Brain microvascular endothelial cell (primary cell): Measurements from ENCODE around the gene ASAP3.

Source experiments
- DNase-seq: peaks from one replicate; pipeline ENCODE4 v3.0.0-alpha.2; 2020
- H3K27ac ChIP-seq: fragments of 250-450 bp; sonication (Bioruptor Pico); 2 replicates; pipeline ENCODE4 v1.5.1; 2020; ENCODE audit warnings: mild to moderate bottlenecking, moderate library complexity
- H3K27me3 ChIP-seq: fragments of 250-450 bp; sonication (Bioruptor Pico); replicated peaks from 2 replicates; pipeline ENCODE4 v1.5.1; 2020; ENCODE audit warnings: mild to moderate bottlenecking
- H3K36me3 ChIP-seq: fragments of 250-450 bp; sonication (Bioruptor Pico); replicated peaks from 2 replicates; pipeline ENCODE4 v1.5.1; 2020; ENCODE audit warnings: mild to moderate bottlenecking
- H3K4me3 ChIP-seq: 2 replicates; pipeline ENCODE4 v1.5.1; 2011; ENCODE audit warnings: low read depth, mild to moderate bottlenecking, control low read depth, low read length, moderate library complexity
- CTCF ChIP-seq: IDR thresholded peaks from 2 replicates; pipeline ENCODE4 v1.5.1; 2011; ENCODE audit warnings: low read depth, mild to moderate bottlenecking, moderate library complexity, low read length, control low read depth, inconsistent platforms; ENCODE audit errors: missing control alignments
- in situ Hi-C: cut with HindIII; loops from 2 replicates; pipeline ENCODE4 v1.10.0; 2017; ENCODE audit warnings: low sequenced_read_pairs, low pct_ligation_motif_present

ASAP3 gene

GRCh38 chr1:23483321-23484252, at the start of gene ASAP3:
TSS of gene ASAP3 (minus strand) at chr1:23484179. CDS start at chr1:23484133, 46 bp downstream.
- Histone ChIP-seq H3K4me3 (peak within 1 kb of the TSS; percentile 67), H3K27ac (no peak within 1 kb of the TSS)
- no peak for DNase-seq

GRCh38 chr1:23533246-23534023, 49.5 kb upstream of the ASAP3 start:
- in situ Hi-C loops, result no loop called here
- no peak for DNase-seq
- no peaks in the 10 kb centered on the region for H3K27me3 ChIP-seq
- TF ChIP-seq CTCF, result no peak
- no peaks in the 10 kb centered on the region for H3K36me3 ChIP-seq
- no peak overlapping the region for H3K27ac ChIP-seq
- no peak overlapping the region for H3K4me3 ChIP-seq

More at GRCh38 chr1:23483321-23484252, at the start of gene ASAP3:
- Histone ChIP-seq H3K27me3 (no peaks in the 10 kb centered on the region), H3K36me3 (no peaks in the 10 kb centered on the region)
- TF ChIP-seq CTCF, result peak; percentile 40
- in situ Hi-C loops, result no loop called here

GRCh38 chr1:23531562-23532094, 47.6 kb upstream of the ASAP3 start:
- in situ Hi-C loops, result no loop called here
- no peak for TF ChIP-seq CTCF
- Histone ChIP-seq H3K4me3 (peak overlapping the region; percentile 40), H3K36me3 (no peaks in the 10 kb centered on the region), H3K27ac (no peak overlapping the region), H3K27me3 (no peaks in the 10 kb centered on the region)
- no peak for DNase-seq

GRCh38 chr1:23530747-23531561, 47.0 kb upstream of the ASAP3 start, which contains the start of gene E2F2:
TSS of gene E2F2 (minus strand) at chr1:23531233. CDS start at chr1:23530793, 440 bp downstream.
- Histone ChIP-seq H3K27me3 (no peaks in the 10 kb centered on the region), H3K27ac (no peak within 1 kb of the TSS), H3K4me3 (peak within 1 kb of the TSS; percentile 57), H3K36me3 (no peaks in the 10 kb centered on the region)
- peak; percentile 68 for DNase-seq
- in situ Hi-C loops, result no loop called here
- peak; percentile 25 for TF ChIP-seq CTCF

- H3K27ac ChIP-seq, result no peak overlapping the region
- H3K36me3 ChIP-seq, result no peaks in the 10 kb centered on the region
- no peaks in the 10 kb centered on the region for H3K27me3 ChIP-seq
- no peak for TF ChIP-seq CTCF
- no peak for DNase-seq
- in situ Hi-C loops, result no loop called here
- H3K4me3 ChIP-seq, result peak overlapping the region; percentile 57
Observed at GRCh38 chr1:23530087-23530746, 46.2 kb upstream of the ASAP3 start.
